ENCODE results near the gene ENTPD7.

The ENTPD7 gene

DNA sequence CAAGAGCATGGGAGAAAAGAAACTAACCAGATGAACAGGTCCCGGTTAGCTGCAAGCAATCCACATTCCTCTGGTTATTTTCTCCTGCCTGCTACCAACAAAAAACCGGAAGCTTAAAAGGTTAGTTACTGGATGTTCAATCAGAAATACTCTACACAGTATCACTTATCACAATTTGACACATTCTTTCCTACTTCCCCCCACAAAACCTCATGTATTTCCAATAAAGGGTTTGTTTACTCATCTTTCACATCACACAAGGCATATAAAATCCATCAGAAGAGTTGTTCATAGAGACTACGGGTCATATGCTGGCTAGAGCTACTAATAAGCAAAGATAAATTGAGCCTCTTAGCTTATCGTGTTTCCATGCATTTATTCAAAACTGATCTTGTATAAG lies 43.9 kb upstream of the ENTPD7 start:
- no peak overlapping the region for H2BK12ac ChIP-seq (ENCODE audit: low read length)
- H4K91ac ChIP-seq (ENCODE audit: low read depth, low read length, poor library complexity): no peak overlapping the region
- peaks cover 8 to 37% of the 10 kb centered on the region in 2 donors for H3K36me3 ChIP-seq (replicated peaks in 1 of 2; ENCODE audit: control insufficient read depth in 2 of 2, insufficient read depth in 2 of 2, low read length in 2 of 2)
- no peak overlapping the region for H3K23ac ChIP-seq (ENCODE audit: low read depth, low read length, poor library complexity)
- no peak for DNase-seq (ENCODE audit: low spot score)
- no peak overlapping the region for H4K8ac ChIP-seq (ENCODE audit: low read depth, low read length)
- no peak overlapping the region for H3K9ac ChIP-seq (ENCODE audit: low read depth, low read length, poor library complexity)
- no peak overlapping the region for H3K14ac ChIP-seq (ENCODE audit: low read length)
- no peaks in the 10 kb centered on the region for H3K9me3 ChIP-seq (replicated peaks in 1 of 2; ENCODE audit: control insufficient read depth in 2 of 2, insufficient read depth in 1 of 2, low read depth in 1 of 2, low read length in 2 of 2)
- H3K27me3 ChIP-seq (ENCODE audit: control insufficient read depth in 3 of 3, insufficient read depth in 3 of 3, low read depth in 1 of 3, low read length in 3 of 3): no peaks in the 10 kb centered on the region
- WGBS, 2 donors (ENCODE audit: extremely low coverage in 2 of 2, insufficient read length in 2 of 2, insufficient replicate concordance in 1 of 2): no CpG with 5 or more reads among the region's 4 CpGs
- no peak overlapping the region for H2BK5ac ChIP-seq (ENCODE audit: low read length)
- no peak overlapping the region for H2AFZ ChIP-seq (ENCODE audit: low read length)
- no peaks in the 10 kb centered on the region for H3K79me1 ChIP-seq (ENCODE audit: low read depth, low read length)
- no peak overlapping the region for H3K27ac ChIP-seq (replicated peaks; ENCODE audit: low read length)
- H3K18ac ChIP-seq (ENCODE audit: low read length): no peak overlapping the region
- H3K4me1 ChIP-seq (ENCODE audit: control insufficient read depth in 2 of 2, insufficient read depth in 1 of 2, low read depth in 1 of 2, low read length in 2 of 2): peaks cover 3 to 13% of the 10 kb centered on the region in 2 donors
- no peak overlapping the region for H2BK15ac ChIP-seq (ENCODE audit: low read length)
- H3K4me3 ChIP-seq (ENCODE audit: low read length in 2 of 2): no peak overlapping the region
- no peak overlapping the region for H3K4me2 ChIP-seq (ENCODE audit: insufficient read depth, low read length, poor library complexity, severe bottlenecking)
- no peak overlapping the region for H2BK120ac ChIP-seq (ENCODE audit: low read depth, low read length)
- no peak overlapping the region for H2AK5ac ChIP-seq (ENCODE audit: low read depth, low read length)
- H3K4ac ChIP-seq (ENCODE audit: low read length): no peak overlapping the region

DNA sequence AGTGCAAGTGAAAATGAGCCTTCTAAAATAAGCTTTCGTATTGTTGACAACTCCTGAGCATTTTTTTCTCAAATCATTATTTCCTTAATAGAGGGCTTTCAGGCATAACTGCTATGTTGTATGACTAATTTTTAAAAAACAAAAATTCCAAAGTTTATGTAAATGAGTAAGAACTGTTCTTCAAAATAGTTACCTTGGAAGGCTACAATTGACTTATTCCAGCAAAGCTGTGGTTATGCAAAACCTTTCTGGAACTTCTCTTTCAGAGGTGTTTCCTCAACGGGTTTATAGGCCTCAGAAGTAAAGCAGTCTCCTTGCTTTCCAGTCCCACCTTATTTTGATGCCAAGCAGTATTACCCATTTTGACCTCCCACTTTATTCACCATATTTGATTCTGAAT lies 41.6 kb upstream of the ENTPD7 start:
- H2BK12ac ChIP-seq (ENCODE audit: low read length): no peak overlapping the region
- H3K14ac ChIP-seq (ENCODE audit: low read length): no peak overlapping the region
- H2BK120ac ChIP-seq (ENCODE audit: low read depth, low read length): no peak overlapping the region
- H2BK5ac ChIP-seq (ENCODE audit: low read length): no peak overlapping the region
- no peak overlapping the region for H3K27ac ChIP-seq (replicated peaks; ENCODE audit: low read length)
- H3K9me3 ChIP-seq (replicated peaks in 1 of 2; ENCODE audit: control insufficient read depth in 2 of 2, insufficient read depth in 1 of 2, low read depth in 1 of 2, low read length in 2 of 2): no peaks in the 10 kb centered on the region
- H3K27me3 ChIP-seq (ENCODE audit: control insufficient read depth in 3 of 3, insufficient read depth in 3 of 3, low read depth in 1 of 3, low read length in 3 of 3): no peaks in the 10 kb centered on the region
- peaks cover 5 to 13% of the 10 kb centered on the region in 2 donors for H3K4me1 ChIP-seq (ENCODE audit: control insufficient read depth in 2 of 2, insufficient read depth in 1 of 2, low read depth in 1 of 2, low read length in 2 of 2)
- WGBS, 2 donors (ENCODE audit: extremely low coverage in 2 of 2, insufficient read length in 2 of 2, insufficient replicate concordance in 1 of 2): no CpG with 5 or more reads among the region's 2 CpGs
- no peak overlapping the region for H2BK15ac ChIP-seq (ENCODE audit: low read length)
- no peak overlapping the region for H3K4me3 ChIP-seq (ENCODE audit: low read length in 2 of 2)
- no peak overlapping the region for H3K4ac ChIP-seq (ENCODE audit: low read length)
- no peak overlapping the region for H4K8ac ChIP-seq (ENCODE audit: low read depth, low read length)
- H3K36me3 ChIP-seq (replicated peaks in 1 of 2; ENCODE audit: control insufficient read depth in 2 of 2, insufficient read depth in 2 of 2, low read length in 2 of 2): peaks cover 0 to 17% of the 10 kb centered on the region in 2 donors
- no peak overlapping the region for H3K23ac ChIP-seq (ENCODE audit: low read depth, low read length, poor library complexity)
- H3K18ac ChIP-seq (ENCODE audit: low read length): no peak overlapping the region
- no peak overlapping the region for H2AK5ac ChIP-seq (ENCODE audit: low read depth, low read length)
- no peak overlapping the region for H4K91ac ChIP-seq (ENCODE audit: low read depth, low read length, poor library complexity)
- no peak for DNase-seq (ENCODE audit: low spot score)
- no peak overlapping the region for H2AFZ ChIP-seq (ENCODE audit: low read length)
- no peak overlapping the region for H3K4me2 ChIP-seq (ENCODE audit: insufficient read depth, low read length, poor library complexity, severe bottlenecking)
- H3K9ac ChIP-seq (ENCODE audit: low read depth, low read length, poor library complexity): no peak overlapping the region
- no peaks in the 10 kb centered on the region for H3K79me1 ChIP-seq (ENCODE audit: low read depth, low read length)

- Histone ChIP-seq H3K79me1 (ENCODE audit: low read depth, low read length) (no peaks in the 10 kb centered on the region), H2BK15ac (ENCODE audit: low read length) (no peak overlapping the region), H2BK12ac (ENCODE audit: low read length) (no peak overlapping the region), H2BK5ac (ENCODE audit: low read length) (no peak overlapping the region), H4K8ac (ENCODE audit: low read depth, low read length) (no peak overlapping the region), H3K4me2 (ENCODE audit: insufficient read depth, low read length, poor library complexity, severe bottlenecking) (peak overlapping the region; percentile 90), H3K14ac (ENCODE audit: low read length) (no peak overlapping the region), H3K4ac (ENCODE audit: low read length) (no peak overlapping the region), H3K4me3 (ENCODE audit: low read length in 2 of 2) (peak overlapping the region; percentile 76 to 92), H3K23ac (ENCODE audit: low read depth, low read length, poor library complexity) (no peak overlapping the region), H2BK120ac (ENCODE audit: low read depth, low read length) (no peak overlapping the region), H4K91ac (ENCODE audit: low read depth, low read length, poor library complexity) (no peak overlapping the region), H3K36me3 (replicated peaks in 1 of 2; ENCODE audit: control insufficient read depth in 2 of 2, insufficient read depth in 2 of 2, low read length in 2 of 2) (peaks cover 0 to 11% of the 10 kb centered on the region in 2 donors), H2AK5ac (ENCODE audit: low read depth, low read length) (no peak overlapping the region), H3K27ac (replicated peaks; ENCODE audit: low read length) (no peak overlapping the region), H3K9me3 (replicated peaks in 1 of 2; ENCODE audit: control insufficient read depth in 2 of 2, insufficient read depth in 1 of 2, low read depth in 1 of 2, low read length in 2 of 2) (no peaks in the 10 kb centered on the region), H3K4me1 (ENCODE audit: control insufficient read depth in 2 of 2, insufficient read depth in 1 of 2, low read depth in 1 of 2, low read length in 2 of 2) (peaks cover 5 to 13% of the 10 kb centered on the region in 2 donors), H3K27me3 (ENCODE audit: control insufficient read depth in 3 of 3, insufficient read depth in 3 of 3, low read depth in 1 of 3, low read length in 3 of 3) (no peaks in the 10 kb centered on the region), H2AFZ (ENCODE audit: low read length) (peak overlapping the region; percentile 76), H3K18ac (ENCODE audit: low read length) (no peak overlapping the region), H3K9ac (ENCODE audit: low read depth, low read length, poor library complexity) (peak overlapping the region; percentile 9)
- 100% methylated on average over 1 to 2 of the region's 9 CpGs for WGBS, 2 donors (ENCODE audit: extremely low coverage in 2 of 2, insufficient read length in 2 of 2, insufficient replicate concordance in 1 of 2)
- no peak for DNase-seq (ENCODE audit: low spot score)
These were observed 40.1 kb upstream of the ENTPD7 start for GRCh38 chr10:99619090-99619800.

DNA sequence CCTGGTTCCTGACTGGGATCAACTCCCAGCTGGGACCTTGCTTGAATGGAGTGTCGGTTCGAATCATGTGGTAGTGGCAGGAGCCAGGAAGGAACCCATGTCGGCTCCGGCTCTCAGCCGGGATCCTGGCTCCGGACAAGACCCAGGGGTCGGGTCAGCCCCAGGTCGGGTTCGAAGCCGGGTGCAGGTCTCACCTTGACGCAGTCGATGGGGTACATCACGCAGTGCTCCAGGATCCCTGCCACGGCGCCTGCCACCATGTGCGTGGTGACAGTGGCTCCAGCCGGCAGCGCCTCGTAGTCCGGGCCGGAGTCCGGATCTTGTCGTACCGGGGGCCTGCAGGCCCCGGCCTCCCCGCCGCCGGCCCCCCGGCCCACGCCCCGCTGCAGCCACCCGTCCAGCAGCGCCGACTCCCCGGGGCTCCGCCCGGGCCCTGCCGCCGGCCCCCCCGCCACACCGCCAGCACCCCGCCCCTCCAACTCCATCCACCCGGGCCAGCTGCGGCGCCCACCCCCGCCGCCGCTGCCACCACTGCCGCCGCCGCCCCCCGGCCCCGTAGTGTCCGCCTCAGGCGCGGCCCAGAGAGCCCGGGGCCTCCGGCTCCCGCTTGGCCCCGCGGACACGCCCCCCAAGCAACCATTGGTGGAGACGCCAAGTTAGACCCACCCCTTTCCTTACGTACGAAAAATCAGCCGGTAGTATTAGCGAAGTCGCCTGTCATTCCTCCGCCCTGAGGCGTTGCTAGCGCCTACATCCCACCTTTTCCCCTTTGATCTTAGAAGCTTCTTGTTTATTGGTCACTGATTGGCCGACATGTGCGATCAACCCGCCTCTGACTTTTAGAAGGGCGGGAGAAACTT lies 39.2 kb upstream of the ENTPD7 start, which contains the start of gene SLC25A28:
Gene SLC25A28, minus strand, starts transcription at position 589 of the 860 bp plus-strand sequence. Its CDS starts 104 bp downstream, at position 485.
- no peaks in the 10 kb centered on the region for H3K79me1 ChIP-seq (ENCODE audit: low read depth, low read length)
- H3K9ac ChIP-seq (ENCODE audit: low read depth, low read length, poor library complexity): peak within 1 kb of the TSS; percentile 96
- H3K9me3 ChIP-seq (replicated peaks in 1 of 2; ENCODE audit: control insufficient read depth in 2 of 2, insufficient read depth in 1 of 2, low read depth in 1 of 2, low read length in 2 of 2): no peaks in the 10 kb centered on the region
- H3K27ac ChIP-seq (replicated peaks; ENCODE audit: low read length): peak within 1 kb of the TSS; percentile 92
- peak within 1 kb of the TSS; percentile 25 for H3K4ac ChIP-seq (ENCODE audit: low read length)
- H4K91ac ChIP-seq (ENCODE audit: low read depth, low read length, poor library complexity): no peak within 1 kb of the TSS
- peak within 1 kb of the TSS; percentile 39 for H2BK15ac ChIP-seq (ENCODE audit: low read length)
- H3K14ac ChIP-seq (ENCODE audit: low read length): peak within 1 kb of the TSS; percentile 77
- peak; percentile 17 for DNase-seq (ENCODE audit: low spot score)
- H3K27me3 ChIP-seq (ENCODE audit: control insufficient read depth in 3 of 3, insufficient read depth in 3 of 3, low read depth in 1 of 3, low read length in 3 of 3): no peaks in the 10 kb centered on the region
- H3K36me3 ChIP-seq (replicated peaks in 1 of 2; ENCODE audit: control insufficient read depth in 2 of 2, insufficient read depth in 2 of 2, low read length in 2 of 2): peaks cover 0 to 7% of the 10 kb centered on the region in 2 donors
- H3K18ac ChIP-seq (ENCODE audit: low read length): peak within 1 kb of the TSS; percentile 95
- H3K4me3 ChIP-seq (ENCODE audit: low read length in 2 of 2): peak within 1 kb of the TSS; percentile 76 to 93
- H2BK12ac ChIP-seq (ENCODE audit: low read length): no peak within 1 kb of the TSS
- peak within 1 kb of the TSS; percentile 22 for H2AK5ac ChIP-seq (ENCODE audit: low read depth, low read length)
- peak within 1 kb of the TSS; percentile 96 for H3K23ac ChIP-seq (ENCODE audit: low read depth, low read length, poor library complexity)
- H2BK120ac ChIP-seq (ENCODE audit: low read depth, low read length): no peak within 1 kb of the TSS
- H2BK5ac ChIP-seq (ENCODE audit: low read length): peak within 1 kb of the TSS; percentile 95
- H4K8ac ChIP-seq (ENCODE audit: low read depth, low read length): no peak within 1 kb of the TSS
- no CpG with 5 or more reads among the region's 75 CpGs for WGBS, 2 donors (ENCODE audit: extremely low coverage in 2 of 2, insufficient read length in 2 of 2, insufficient replicate concordance in 1 of 2)
- peak within 1 kb of the TSS; percentile 94 for H2AFZ ChIP-seq (ENCODE audit: low read length)
- peaks cover 5 to 13% of the 10 kb centered on the region in 2 donors for H3K4me1 ChIP-seq (ENCODE audit: control insufficient read depth in 2 of 2, insufficient read depth in 1 of 2, low read depth in 1 of 2, low read length in 2 of 2)
- H3K4me2 ChIP-seq (ENCODE audit: insufficient read depth, low read length, poor library complexity, severe bottlenecking): peak within 1 kb of the TSS; percentile 91

Data from neuronal stem cell (in vitro differentiated cells).